Endothelial cell (in vitro differentiated cells): Measurements from ENCODE around the gene ALK. TPM values are rescaled to one million over a fixed set of nuclear protein-coding genes. Genes with fewer than 3 reads are reported as not detected.

Experiments
- DNase-seq: peaks from one replicate; pipeline ENCODE4 v3.0.0; 2021; ENCODE audit warnings: low spot score
- H3K27ac Mint-ChIP-seq: one replicate; pipeline ENCODE4 v1.8.0; 2021; ENCODE audit warnings: mixed read lengths, inconsistent platforms; ENCODE audit not compliant: unreplicated experiment
- H3K27me3 Mint-ChIP-seq: one replicate; pipeline ENCODE4 v1.8.0; 2021; ENCODE audit warnings: mild to moderate bottlenecking, moderate library complexity, mixed read lengths, inconsistent platforms; ENCODE audit not compliant: unreplicated experiment
- H3K36me3 Mint-ChIP-seq: one replicate; pipeline ENCODE4 v1.8.0; 2021; ENCODE audit warnings: mild to moderate bottlenecking, low read depth, mixed read lengths, inconsistent platforms; ENCODE audit not compliant: unreplicated experiment
- H3K4me1 Mint-ChIP-seq: one replicate; pipeline ENCODE4 v1.8.0; 2021; ENCODE audit warnings: mild to moderate bottlenecking, mixed read lengths, inconsistent platforms; ENCODE audit not compliant: unreplicated experiment
- H3K4me3 Mint-ChIP-seq: one replicate; pipeline ENCODE4 v1.8.0; 2021; ENCODE audit warnings: mild to moderate bottlenecking, mixed read lengths, inconsistent platforms; ENCODE audit not compliant: unreplicated experiment
- H3K9me3 Mint-ChIP-seq: one replicate; pipeline ENCODE4 v1.8.0; 2021; ENCODE audit warnings: mixed read lengths, inconsistent platforms; ENCODE audit not compliant: unreplicated experiment
- total RNA-seq: library from RNA; stranded (reverse); fragmentation: NEBNext Ultra II Directional; extraction: Animal tissue kit (Norgen Biotek cat#: 25700); gene quantifications from one replicate; pipeline ENCODE4 v1.2.1, GENCODE V29; 2021; ENCODE audit not compliant: unreplicated experiment
- TF ChIP-seq, protein P1 (sequence below): fragments of 200-600 bp; sonication (generic); IDR thresholded peaks from one replicate; pipeline ENCODE4 v1.5.0; 2021; ENCODE audit warnings: antibody characterized with exemption; ENCODE audit not compliant: unreplicated experiment

The ALK gene
- total RNA-seq, 1 donor from 2014 or later = 0.05 TPM

DNA sequence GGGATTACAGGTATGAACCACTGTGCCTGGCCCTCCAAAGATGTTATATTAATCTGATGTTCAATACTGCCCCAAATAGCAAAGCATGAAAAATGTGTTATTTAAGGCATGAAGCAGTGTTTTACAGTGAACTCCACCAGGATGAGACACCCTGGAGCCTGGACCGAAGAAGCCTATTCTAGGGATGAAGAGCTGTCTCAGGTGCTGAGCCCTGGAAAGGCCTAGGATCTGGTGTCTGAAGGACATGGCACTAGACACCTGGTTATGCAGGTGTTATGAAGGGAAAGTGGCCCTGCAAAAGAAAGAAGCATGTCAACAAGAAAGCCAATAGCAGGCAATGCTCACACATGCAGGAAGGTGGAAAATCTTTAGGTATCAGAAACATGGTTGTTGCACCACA, 431.8 kb downstream of the ALK start:
- Mint-ChIP-seq H3K27me3 (no peaks in the 10 kb centered on the region), H3K4me1 (peaks cover 5% of the 10 kb centered on the region), H3K4me3 (no peak overlapping the region), H3K9me3 (no peaks in the 10 kb centered on the region), H3K36me3 (no peaks in the 10 kb centered on the region), H3K27ac (no peak overlapping the region)
- DNase-seq = no peak
- TF ChIP-seq, protein P1, sequence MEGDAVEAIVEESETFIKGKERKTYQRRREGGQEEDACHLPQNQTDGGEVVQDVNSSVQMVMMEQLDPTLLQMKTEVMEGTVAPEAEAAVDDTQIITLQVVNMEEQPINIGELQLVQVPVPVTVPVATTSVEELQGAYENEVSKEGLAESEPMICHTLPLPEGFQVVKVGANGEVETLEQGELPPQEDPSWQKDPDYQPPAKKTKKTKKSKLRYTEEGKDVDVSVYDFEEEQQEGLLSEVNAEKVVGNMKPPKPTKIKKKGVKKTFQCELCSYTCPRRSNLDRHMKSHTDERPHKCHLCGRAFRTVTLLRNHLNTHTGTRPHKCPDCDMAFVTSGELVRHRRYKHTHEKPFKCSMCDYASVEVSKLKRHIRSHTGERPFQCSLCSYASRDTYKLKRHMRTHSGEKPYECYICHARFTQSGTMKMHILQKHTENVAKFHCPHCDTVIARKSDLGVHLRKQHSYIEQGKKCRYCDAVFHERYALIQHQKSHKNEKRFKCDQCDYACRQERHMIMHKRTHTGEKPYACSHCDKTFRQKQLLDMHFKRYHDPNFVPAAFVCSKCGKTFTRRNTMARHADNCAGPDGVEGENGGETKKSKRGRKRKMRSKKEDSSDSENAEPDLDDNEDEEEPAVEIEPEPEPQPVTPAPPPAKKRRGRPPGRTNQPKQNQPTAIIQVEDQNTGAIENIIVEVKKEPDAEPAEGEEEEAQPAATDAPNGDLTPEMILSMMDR = no peak

DNA sequence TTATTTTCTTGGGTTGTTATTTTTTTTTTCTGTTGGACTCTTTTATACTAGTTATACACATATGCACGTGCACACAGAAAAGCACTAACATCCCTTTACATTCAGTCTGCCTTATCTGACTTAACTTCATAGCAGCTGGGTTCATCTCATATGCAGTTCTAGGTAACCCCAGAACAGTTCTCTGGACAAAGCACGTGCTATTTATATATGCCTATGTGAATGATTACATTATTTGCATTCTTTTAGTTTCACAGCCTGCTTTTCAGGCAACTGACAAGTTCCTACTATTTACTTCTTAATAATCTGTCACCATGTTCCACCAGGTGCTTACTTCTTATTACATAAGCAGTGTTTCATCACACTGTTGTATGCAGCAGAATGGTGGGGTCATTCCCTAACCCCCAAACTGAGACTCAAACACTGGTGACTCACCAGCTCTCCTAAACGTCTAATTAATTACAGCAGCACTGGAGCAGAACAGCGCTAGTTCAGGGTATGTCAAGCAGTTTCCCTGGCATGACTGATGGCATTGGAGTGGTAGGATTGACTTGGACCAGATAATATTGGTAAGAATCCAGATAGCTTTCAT, 433.3 kb downstream of the ALK start:
- Mint-ChIP-seq H3K27ac (no peak overlapping the region), H3K4me3 (no peak overlapping the region), H3K9me3 (no peaks in the 10 kb centered on the region), H3K4me1 (peaks cover 5% of the 10 kb centered on the region), H3K36me3 (no peaks in the 10 kb centered on the region), H3K27me3 (no peaks in the 10 kb centered on the region)
- no peak for DNase-seq
- TF ChIP-seq, protein P1 = no peak

DNA sequence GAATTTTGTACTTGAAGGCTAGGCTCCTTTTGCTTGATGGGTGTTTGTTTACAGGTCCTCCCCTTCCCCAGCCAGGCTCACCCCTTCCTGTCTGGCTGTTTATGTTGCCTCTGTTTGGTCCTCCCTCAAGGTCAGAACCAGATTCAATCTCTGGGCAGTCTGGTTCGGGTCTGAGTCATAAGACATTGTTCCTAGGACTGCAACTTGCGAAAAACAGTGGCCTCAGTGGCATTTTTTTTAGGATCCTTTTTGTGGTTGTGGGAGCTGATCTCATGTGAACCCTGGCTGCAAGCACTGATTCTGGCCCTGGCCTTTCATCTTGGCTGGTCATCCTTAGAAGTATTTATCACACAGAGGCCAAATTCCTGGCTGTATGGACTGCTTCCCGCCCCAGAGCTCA, 435.8 kb downstream of the ALK start:
- no peak overlapping the region for H3K27ac Mint-ChIP-seq

DNA sequence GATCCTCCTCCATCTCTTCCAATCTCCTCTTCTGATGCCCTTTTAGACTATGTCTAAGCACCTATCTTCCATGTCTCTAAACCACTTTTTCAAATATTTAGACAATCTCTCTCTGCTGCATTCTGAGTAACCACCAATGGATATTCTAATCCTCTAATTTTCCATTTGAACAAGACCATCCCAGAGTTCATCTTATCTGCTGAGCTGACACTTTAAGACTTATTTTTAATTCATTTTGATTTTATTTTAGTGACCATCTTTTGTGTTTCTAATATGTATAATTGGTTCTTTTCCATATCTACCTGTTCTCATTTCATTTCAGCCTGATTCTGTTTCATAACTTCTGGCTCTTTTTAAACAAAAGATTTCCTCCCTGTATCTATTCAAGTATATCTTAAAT, 436.3 kb downstream of the ALK start:
- H3K27ac Mint-ChIP-seq = no peak overlapping the region

More for the DNA sequence above, 435.8 kb downstream of the ALK start:
- no peaks in the 10 kb centered on the region for H3K9me3 Mint-ChIP-seq
- H3K36me3 Mint-ChIP-seq = no peaks in the 10 kb centered on the region
- H3K4me3 Mint-ChIP-seq = no peak overlapping the region
- TF ChIP-seq, protein P1 = no peak
- peaks cover 5% of the 10 kb centered on the region for H3K4me1 Mint-ChIP-seq
- H3K27me3 Mint-ChIP-seq = no peaks in the 10 kb centered on the region
- DNase-seq = no peak

DNA sequence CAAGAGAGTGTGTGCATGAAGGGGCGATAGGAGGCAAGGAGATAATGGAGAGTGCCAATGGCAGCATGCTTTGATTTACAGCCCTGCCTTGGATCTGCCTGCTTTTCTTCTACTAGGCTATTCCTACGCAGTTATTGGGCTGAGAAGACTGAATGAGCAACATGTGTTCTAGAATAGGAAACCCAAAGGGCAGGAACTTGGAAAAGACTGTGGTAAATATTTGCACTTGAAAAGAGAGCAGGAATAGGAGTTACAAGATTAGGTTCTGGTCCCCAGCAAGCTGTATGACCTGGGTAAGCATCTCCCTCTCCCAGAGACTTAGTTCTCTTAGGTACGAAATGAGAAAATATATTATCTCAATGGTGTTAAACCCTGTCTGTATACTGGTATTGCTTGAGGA, 438.5 kb downstream of the ALK start:
- no peak for DNase-seq
- Mint-ChIP-seq H3K27me3 (no peaks in the 10 kb centered on the region), H3K36me3 (no peaks in the 10 kb centered on the region), H3K4me3 (no peak overlapping the region), H3K9me3 (no peaks in the 10 kb centered on the region), H3K27ac (no peak overlapping the region), H3K4me1 (peaks cover 5% of the 10 kb centered on the region)
- TF ChIP-seq, protein P1 = no peak

More for the DNA sequence above, 436.3 kb downstream of the ALK start:
- Mint-ChIP-seq H3K4me1 (peaks cover 5% of the 10 kb centered on the region), H3K9me3 (no peaks in the 10 kb centered on the region), H3K27me3 (no peaks in the 10 kb centered on the region), H3K36me3 (no peaks in the 10 kb centered on the region), H3K4me3 (no peak overlapping the region)
- DNase-seq = no peak
- TF ChIP-seq, protein P1 = no peak
